Stimulated activated CD8-positive, alpha-beta memory T cell treated with anti-CD3 and anti-CD28 coated beads, Interleukin-15, amount 100 ng/mL, for 1 hour (primary cell): ENCODE results near the gene RORC.

Source experiments
- DNase-seq: peaks from one replicate; pipeline ENCODE4 v3.0.0-alpha.2; 2020; ENCODE audit warnings: low read depth

Gene RORC

DNA sequence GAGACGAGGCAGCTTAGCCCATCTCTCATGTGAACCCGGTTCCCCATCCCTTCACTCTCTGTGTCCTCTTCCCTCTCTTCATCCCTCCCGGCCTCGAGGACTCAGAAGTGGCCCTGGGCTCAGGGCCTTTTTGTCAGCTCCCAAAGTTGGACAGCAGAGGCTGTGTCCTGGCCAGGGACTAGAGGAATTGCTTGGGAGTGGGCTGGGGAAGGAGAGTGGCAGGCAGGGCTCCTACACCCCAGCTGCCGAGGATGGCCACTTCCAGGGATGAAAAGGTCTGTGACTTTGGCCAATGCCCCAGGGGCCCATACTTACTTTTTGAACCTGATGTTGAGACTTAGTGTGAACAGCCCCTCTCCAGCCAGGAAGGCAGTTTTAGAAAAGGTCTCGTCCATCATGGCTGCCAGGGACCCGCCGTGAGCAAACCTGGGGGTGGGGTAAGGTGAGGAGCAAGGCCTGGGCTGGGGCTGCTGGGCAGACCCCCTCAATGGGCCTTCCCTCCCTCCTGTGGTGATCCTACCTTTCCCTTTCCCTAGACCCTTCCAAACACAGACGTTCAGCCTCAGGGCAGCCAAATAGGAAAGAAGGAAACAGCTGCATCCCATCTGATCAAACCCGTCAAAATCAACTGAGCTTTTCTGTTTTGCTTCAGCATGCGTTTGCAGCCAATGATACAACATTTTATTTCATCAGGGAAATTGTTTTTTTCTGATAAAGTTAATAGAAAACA is 16.4 kb upstream of the RORC start:
- no peak for DNase-seq

- DNase-seq: no peak
Observed at GRCh38 chr1:151846686-151847237, 15.2 kb upstream of the RORC start.

DNA sequence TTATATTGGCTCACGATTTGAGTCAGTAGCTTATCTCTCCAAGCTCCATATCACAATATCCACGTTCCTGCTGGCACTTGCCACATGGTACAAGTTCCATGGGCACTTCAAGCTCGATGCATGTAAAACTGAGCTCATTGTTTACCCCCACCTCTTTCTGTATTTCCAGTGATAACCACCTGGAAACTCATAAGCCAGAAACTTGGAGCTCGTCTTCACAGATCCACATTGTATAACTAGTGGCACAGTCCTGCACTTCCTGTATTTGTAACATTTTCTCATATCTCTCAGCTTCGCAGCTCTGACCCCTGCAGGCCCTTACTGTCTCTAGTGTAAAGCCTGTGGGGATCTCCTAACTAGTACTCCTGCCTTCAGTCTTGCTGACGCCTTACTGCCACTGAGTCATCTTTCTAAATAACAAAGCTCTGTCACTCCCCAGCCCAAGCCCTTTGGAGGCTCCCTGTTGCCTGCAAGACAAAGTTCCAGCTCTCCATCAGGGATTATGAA is 14.5 kb upstream of the RORC start:
- DNase-seq: no peak

GRCh38 chr1:151843398-151843797 is 11.8 kb upstream of the RORC start:
- DNase-seq: no peak

DNA sequence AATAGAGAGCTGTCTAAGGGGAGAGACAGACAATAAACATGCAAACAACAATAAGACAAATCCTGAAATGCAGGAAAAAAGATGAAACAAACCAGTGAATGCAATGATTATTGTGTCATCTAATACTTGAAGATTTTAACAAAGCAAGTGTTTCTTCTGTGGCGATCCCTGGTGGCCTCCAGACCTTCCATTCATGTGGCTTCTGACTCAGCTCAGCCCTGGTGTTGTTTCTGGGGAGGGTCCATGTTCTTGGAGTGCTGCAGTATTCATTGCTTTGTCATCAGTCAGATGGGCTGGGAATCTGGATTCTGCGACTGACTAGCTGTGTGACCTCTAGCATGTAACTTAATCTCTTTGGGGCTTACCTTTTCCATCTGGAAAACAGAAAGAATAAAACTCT is 9.5 kb upstream of the RORC start:
- no peak for DNase-seq

- no peak for DNase-seq
Observed at GRCh38 chr1:151840421-151840820, 8.8 kb upstream of the RORC start.

GRCh38 chr1:151839457-151840403 is 8.1 kb upstream of the RORC start, which contains the start of gene C2CD4D:
Gene C2CD4D (minus strand): TSS chr1:151839820. CDS start chr1:151838989, 831 bp downstream.
- peak; percentile 45 for DNase-seq

DNA sequence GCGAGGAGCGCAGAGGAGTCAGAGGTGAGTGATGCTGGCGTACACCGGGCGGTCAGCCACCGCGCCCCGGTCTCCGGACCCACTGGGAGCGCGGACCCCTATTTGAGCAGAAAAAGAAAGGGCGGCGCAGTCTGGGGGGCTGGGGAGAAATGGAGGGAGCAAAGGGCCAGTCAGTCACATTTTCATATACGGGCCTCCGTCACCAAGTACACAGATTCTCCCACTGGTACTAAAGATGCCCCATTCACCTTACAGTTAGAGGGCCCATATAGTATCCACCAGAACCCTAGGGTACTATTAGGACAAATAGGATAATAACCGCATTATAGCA is 7.4 kb upstream of the RORC start:
- DNase-seq: no peak

DNA sequence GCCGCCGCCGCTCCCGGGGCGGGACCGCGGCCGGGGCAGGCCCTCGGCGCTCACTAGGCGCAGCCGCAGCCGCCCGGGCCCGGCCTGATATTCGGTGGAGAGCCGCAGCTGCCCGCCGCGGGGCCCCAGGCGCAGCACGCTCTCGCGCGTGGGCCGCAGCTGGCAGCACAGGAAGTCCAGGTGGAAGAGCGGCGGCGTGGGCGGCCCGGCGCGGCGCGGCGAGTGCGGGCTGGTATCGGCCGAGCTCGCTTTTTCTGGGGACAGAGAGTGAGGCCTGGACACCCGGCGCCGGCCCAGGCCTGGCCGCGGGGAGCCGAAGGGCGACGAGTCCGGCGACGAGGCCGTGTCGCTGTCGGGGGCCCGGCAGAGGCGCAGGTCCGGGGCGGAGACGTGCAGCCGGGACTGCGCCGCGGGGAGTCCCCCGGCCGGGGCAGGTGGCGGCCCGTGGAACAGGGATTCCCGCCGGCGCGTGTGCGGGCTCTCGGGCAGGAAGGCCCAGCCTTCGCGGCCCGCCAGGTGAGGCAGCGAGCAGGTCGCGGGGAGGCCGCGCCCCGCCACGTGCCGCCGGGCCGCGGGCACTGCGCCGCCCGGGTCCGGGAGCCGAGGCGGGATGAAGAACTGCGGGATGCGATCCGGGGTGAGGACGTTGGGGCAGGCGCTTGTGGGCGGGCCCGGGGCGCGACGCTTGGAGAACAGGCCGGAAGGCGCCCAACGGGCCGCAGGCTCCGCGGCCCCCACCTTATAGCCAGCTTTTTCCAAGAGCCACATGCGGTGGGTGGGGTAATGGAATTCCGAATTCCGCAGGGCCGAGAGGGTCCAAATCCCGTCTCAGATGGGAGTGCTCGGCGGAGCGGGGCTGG is 6.8 kb upstream of the RORC start:
- DNase-seq: no peak

GRCh38 chr1:151837884-151838221 is 6.3 kb upstream of the RORC start:
- DNase-seq: no peak

GRCh38 chr1:151837197-151837596 is 5.6 kb upstream of the RORC start:
- no peak for DNase-seq

DNA sequence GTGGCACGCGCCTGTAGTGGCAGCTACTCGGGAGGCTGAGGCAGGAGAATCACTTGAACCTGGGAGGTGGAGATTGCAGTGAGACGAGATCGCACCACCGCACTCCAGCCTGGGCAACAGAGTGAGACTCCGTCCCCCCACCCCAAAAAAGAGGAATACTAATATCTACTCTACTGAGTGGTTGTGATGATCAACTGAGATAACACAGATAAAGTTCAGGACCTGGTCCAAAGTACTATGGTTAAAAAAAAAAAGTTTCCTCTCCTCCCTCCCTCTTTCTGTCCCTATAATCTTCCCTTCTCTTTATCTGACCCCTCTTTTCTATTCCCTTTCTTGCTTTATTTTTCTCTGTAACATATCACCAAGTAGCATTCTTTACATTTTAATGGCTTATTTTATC is 4.0 kb upstream of the RORC start:
- no peak for DNase-seq

DNA sequence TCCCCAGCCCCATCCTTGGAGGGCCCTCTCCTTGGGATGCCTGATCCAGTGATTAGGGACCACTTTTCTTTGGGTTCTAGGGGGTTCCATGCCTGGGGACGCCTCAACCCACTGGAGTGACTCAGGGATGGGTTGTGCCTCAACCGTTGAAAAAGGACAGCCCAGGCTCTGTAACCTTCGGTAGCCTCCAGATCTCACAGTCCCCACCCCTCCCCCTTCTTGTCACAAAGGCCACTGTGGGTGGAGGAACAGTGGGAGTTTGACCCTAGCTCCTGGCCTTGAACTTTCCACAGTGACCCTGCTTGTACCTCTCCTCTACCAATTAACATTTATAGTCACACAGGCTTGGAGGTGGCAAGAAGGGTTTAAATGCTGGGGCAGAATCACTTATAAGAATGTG is 2.6 kb upstream of the RORC start:
- DNase-seq: no peak

DNA sequence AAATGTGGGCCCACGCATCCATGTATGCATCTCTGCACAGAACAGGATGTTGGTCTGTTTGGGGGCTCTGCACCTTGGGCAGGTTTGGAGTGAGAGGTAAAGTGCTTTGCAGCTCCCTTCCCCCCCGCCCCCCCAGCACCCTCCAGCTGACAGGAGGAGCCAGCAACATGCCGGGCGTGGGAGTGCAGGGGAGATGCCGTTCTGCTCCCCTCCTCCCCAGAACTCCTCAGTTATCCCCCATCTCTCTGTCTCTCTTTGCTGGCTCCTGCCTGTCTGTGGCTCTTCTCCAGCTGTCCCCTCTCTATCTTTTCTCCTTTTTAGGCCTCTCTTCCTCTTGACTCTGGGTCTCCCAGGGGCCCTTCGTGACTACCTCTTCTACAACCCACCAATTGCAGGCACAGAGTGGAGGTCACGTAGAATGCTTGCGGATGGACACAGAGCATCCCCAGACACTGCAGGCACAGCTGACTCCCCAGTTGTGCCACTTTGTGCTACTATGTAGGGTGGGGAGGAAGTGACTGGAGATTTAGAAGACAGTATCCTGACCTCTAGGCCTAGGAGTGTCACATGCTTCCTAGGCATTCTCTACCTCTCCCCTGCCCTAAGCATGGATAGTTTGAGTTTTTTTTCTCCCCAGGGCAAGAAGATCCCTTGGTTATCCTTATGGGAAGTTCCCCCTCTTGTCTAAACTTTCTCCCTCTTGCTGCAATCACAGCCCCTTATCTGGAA is 1.7 kb upstream of the RORC start:
- no peak for DNase-seq

DNA sequence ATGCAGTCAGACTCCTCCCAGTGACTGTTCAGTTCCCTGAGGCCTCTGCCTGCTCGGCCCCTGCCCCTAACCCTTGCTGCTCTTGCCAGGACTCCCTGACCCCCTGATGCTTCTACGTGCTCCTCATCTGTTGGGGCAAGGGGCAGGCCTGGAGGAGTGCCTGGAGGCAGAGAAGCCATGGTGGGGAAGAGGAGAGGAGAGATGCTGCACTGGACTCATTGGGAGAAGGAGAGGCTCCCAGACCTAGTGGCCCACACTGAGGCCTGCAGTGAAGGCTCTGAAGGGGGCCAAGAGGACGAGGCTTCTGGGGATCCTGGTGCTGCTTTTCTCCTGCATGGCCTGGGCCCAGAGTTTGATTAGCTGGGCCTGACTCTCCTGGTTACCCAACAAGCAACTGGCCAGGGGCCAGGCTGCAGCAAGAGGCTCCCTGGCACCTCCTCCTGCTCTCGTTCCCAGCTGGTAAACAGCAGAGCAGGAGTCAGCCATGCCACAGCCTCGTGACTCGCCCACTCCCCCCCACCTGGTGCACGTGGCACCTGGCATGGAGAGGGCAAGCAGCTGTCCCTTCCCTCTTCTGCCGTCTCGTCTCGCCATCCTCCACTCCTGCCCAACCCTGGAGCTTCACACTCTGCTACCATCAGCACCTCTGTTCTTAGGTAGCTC is 847 bp upstream of the RORC start:
- no peak for DNase-seq

DNA sequence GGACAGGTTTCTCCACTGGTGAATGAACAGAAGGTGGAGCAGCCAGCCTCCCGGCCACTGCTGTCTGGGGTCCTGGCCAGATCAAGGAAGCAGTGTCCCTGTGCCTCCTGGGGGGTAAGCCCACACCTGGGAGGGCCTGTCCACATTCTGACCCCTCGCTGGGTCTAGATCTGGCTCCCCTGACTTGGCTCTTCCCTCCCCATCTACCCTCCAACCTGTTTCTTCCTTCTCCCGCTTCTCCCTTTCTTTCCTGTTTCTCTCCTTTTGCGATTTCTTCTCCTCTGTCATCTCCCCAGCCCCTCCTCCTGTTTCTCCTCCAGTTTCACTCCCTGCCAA is 378 bp downstream of the RORC start:
- no peak for DNase-seq

DNA sequence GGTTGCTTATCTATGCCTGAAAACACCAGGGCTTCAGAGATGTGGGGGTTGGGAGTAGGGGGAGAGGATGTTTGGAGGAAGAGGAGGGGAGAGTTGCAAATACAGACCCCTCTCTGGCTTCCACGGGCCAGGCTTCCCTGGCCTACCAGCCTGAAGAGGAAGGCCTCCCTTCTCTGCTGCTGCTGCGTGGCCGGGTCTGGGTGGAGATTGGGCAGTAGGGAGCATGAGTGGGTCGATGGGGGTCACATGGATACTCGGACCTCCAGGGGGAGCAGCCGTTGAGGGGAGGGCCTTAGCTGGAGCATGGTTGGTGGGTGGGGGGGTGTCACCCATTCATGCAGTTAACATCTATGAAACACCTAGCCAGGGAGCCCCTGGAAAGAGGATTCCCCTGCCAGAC is 1.5 kb downstream of the RORC start:
- no peak for DNase-seq

GRCh38 chr1:151829352-151830046 is 2.1 kb downstream of the RORC start:
- no peak for DNase-seq

- no peak for DNase-seq
Observed at GRCh38 chr1:151828921-151829320, 2.7 kb downstream of the RORC start.

- DNase-seq: no peak
Observed at GRCh38 chr1:151827853-151828252, 3.7 kb downstream of the RORC start.
